ENCODE measurements around the gene SMPD1. TPM values are rescaled to one million over a fixed set of nuclear protein-coding genes. Genes with fewer than 3 reads are reported as not detected.

SMPD1 gene
- total and polyA plus RNA-seq, 2 experiments from 2014 or later: 0.76 to 0.97 TPM

GRCh38 chr11:6360183-6360582 is 30.1 kb upstream of the SMPD1 start:
- H3K4me1 Mint-ChIP-seq: peaks cover 4% of the 10 kb centered on the region; the same call in 2 of the 3 replicates
- H3K4me3 Mint-ChIP-seq: no peak overlapping the region
- H3K27me3 Mint-ChIP-seq (ENCODE audit: insufficient read depth, low read depth, poor library complexity): peaks cover 3% of the 10 kb centered on the region
- no peaks in the 10 kb centered on the region for H3K9me3 Mint-ChIP-seq
- DNase-seq (ENCODE audit: low spot score): no peak
- Histone ChIP-seq H3F3A (replicated peaks; ENCODE audit: low read depth) (no peaks in the 10 kb centered on the region), H3K27ac (ENCODE audit: low read depth) (no peak overlapping the region), H3K9me2 (ENCODE audit: insufficient read depth) (no peaks in the 10 kb centered on the region), H2AFZ (no peak overlapping the region), H3K4me1 (ENCODE audit: insufficient read depth) (no peaks in the 10 kb centered on the region), H3K36me3 (ENCODE audit: insufficient read depth) (no peaks in the 10 kb centered on the region), H3K27me3 (ENCODE audit: insufficient read depth) (no peaks in the 10 kb centered on the region), H3K4me2 (no peak overlapping the region), H4K20me1 (replicated peaks; ENCODE audit: insufficient read depth) (no peaks in the 10 kb centered on the region), H3K79me2 (replicated peaks; ENCODE audit: insufficient read depth) (no peaks in the 10 kb centered on the region), H3K4me3 (no peak overlapping the region)
- no peaks in the 10 kb centered on the region for H3K36me3 Mint-ChIP-seq (ENCODE audit: low read depth)
- ATAC-seq: no peak
- H3K27ac Mint-ChIP-seq: no peak overlapping the region
- TF ChIP-seq JUNB (IDR thresholded peaks at IDR 0.05; ENCODE audit: unreplicated experiment) (no peak), POLR2AphosphoS5 (IDR thresholded peaks at IDR 0.05; ENCODE audit: low read depth) (no peak), ZNF331 (CRISPR knock-in tag; IDR thresholded peaks at IDR 0.05; ENCODE audit: low read depth) (no peak), EZH2 (IDR thresholded peaks at IDR 0.05; ENCODE audit: low read depth, unreplicated experiment) (no peak), NANOG (IDR thresholded peaks at IDR 0.05; ENCODE audit: borderline replicate concordance) (no peak), STAT1 (IDR thresholded peaks at IDR 0.05; ENCODE audit: unreplicated experiment) (no peak)
- TF ChIP-seq, protein P1, sequence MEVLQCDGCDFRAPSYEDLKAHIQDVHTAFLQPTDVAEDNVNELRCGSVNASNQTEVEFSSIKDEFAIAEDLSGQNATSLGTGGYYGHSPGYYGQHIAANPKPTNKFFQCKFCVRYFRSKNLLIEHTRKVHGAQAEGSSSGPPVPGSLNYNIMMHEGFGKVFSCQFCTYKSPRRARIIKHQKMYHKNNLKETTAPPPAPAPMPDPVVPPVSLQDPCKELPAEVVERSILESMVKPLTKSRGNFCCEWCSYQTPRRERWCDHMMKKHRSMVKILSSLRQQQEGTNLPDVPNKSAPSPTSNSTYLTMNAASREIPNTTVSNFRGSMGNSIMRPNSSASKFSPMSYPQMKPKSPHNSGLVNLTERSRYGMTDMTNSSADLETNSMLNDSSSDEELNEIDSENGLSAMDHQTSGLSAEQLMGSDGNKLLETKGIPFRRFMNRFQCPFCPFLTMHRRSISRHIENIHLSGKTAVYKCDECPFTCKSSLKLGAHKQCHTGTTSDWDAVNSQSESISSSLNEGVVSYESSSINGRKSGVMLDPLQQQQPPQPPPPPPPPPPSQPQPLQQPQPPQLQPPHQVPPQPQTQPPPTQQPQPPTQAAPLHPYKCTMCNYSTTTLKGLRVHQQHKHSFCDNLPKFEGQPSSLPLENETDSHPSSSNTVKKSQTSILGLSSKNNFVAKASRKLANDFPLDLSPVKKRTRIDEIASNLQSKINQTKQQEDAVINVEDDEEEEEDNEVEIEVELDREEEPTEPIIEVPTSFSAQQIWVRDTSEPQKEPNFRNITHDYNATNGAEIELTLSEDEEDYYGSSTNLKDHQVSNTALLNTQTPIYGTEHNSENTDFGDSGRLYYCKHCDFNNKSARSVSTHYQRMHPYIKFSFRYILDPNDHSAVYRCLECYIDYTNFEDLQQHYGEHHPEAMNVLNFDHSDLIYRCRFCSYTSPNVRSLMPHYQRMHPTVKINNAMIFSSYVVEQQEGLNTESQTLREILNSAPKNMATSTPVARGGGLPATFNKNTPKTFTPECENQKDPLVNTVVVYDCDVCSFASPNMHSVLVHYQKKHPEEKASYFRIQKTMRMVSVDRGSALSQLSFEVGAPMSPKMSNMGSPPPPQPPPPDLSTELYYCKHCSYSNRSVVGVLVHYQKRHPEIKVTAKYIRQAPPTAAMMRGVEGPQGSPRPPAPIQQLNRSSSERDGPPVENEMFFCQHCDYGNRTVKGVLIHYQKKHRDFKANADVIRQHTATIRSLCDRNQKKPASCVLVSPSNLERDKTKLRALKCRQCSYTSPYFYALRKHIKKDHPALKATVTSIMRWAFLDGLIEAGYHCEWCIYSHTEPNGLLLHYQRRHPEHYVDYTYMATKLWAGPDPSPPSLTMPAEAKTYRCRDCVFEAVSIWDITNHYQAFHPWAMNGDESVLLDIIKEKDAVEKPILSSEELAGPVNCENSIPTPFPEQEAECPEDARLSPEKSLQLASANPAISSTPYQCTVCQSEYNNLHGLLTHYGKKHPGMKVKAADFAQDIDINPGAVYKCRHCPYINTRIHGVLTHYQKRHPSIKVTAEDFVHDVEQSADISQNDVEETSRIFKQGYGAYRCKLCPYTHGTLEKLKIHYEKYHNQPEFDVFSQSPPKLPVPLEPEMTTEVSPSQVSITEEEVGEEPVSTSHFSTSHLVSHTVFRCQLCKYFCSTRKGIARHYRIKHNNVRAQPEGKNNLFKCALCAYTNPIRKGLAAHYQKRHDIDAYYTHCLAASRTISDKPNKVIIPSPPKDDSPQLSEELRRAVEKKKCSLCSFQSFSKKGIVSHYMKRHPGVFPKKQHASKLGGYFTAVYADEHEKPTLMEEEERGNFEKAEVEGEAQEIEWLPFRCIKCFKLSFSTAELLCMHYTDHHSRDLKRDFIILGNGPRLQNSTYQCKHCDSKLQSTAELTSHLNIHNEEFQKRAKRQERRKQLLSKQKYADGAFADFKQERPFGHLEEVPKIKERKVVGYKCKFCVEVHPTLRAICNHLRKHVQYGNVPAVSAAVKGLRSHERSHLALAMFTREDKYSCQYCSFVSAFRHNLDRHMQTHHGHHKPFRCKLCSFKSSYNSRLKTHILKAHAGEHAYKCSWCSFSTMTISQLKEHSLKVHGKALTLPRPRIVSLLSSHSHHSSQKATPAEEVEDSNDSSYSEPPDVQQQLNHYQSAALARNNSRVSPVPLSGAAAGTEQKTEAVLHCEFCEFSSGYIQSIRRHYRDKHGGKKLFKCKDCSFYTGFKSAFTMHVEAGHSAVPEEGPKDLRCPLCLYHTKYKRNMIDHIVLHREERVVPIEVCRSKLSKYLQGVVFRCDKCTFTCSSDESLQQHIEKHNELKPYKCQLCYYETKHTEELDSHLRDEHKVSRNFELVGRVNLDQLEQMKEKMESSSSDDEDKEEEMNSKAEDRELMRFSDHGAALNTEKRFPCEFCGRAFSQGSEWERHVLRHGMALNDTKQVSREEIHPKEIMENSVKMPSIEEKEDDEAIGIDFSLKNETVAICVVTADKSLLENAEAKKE (CRISPR knock-in tag; IDR thresholded peaks at IDR 0.05): no peak
- TF ChIP-seq, protein P2, sequence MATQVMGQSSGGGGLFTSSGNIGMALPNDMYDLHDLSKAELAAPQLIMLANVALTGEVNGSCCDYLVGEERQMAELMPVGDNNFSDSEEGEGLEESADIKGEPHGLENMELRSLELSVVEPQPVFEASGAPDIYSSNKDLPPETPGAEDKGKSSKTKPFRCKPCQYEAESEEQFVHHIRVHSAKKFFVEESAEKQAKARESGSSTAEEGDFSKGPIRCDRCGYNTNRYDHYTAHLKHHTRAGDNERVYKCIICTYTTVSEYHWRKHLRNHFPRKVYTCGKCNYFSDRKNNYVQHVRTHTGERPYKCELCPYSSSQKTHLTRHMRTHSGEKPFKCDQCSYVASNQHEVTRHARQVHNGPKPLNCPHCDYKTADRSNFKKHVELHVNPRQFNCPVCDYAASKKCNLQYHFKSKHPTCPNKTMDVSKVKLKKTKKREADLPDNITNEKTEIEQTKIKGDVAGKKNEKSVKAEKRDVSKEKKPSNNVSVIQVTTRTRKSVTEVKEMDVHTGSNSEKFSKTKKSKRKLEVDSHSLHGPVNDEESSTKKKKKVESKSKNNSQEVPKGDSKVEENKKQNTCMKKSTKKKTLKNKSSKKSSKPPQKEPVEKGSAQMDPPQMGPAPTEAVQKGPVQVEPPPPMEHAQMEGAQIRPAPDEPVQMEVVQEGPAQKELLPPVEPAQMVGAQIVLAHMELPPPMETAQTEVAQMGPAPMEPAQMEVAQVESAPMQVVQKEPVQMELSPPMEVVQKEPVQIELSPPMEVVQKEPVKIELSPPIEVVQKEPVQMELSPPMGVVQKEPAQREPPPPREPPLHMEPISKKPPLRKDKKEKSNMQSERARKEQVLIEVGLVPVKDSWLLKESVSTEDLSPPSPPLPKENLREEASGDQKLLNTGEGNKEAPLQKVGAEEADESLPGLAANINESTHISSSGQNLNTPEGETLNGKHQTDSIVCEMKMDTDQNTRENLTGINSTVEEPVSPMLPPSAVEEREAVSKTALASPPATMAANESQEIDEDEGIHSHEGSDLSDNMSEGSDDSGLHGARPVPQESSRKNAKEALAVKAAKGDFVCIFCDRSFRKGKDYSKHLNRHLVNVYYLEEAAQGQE (IDR thresholded peaks at IDR 0.05; ENCODE audit: unreplicated experiment): no peak
- TF ChIP-seq, protein P3, sequence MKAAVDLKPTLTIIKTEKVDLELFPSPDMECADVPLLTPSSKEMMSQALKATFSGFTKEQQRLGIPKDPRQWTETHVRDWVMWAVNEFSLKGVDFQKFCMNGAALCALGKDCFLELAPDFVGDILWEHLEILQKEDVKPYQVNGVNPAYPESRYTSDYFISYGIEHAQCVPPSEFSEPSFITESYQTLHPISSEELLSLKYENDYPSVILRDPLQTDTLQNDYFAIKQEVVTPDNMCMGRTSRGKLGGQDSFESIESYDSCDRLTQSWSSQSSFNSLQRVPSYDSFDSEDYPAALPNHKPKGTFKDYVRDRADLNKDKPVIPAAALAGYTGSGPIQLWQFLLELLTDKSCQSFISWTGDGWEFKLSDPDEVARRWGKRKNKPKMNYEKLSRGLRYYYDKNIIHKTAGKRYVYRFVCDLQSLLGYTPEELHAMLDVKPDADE (IDR thresholded peaks at IDR 0.05): no peak

Measured in GM23338 (cell line).